Measurements from ENCODE around the gene ABCC5.

Gene ABCC5

GRCh38 chr3:183927059-183927458, 90.6 kb downstream of the ABCC5 start:
- no peak overlapping the region for H3K4me3 ChIP-seq (ENCODE audit: low read depth, low read length)

GRCh38 chr3:183924956-183925355, 92.7 kb downstream of the ABCC5 start:
- H3K4me3 ChIP-seq (ENCODE audit: low read depth, low read length), result no peak overlapping the region

GRCh38 chr3:183924543-183924942, 93.1 kb downstream of the ABCC5 start:
- H3K4me3 ChIP-seq (ENCODE audit: low read depth, low read length), result no peak overlapping the region

- H3K4me3 ChIP-seq (ENCODE audit: low read depth, low read length), result no peak overlapping the region
These were observed 95.3 kb downstream of the ABCC5 start for GRCh38 chr3:183922421-183922820.

GRCh38 chr3:183921096-183921495, 96.6 kb downstream of the ABCC5 start:
- no peak overlapping the region for H3K4me3 ChIP-seq (ENCODE audit: low read depth, low read length)

- no peak overlapping the region for H3K4me3 ChIP-seq (ENCODE audit: low read depth, low read length)
These were observed 97.3 kb downstream of the ABCC5 start for GRCh38 chr3:183920416-183920815.

- no peak overlapping the region for H3K4me3 ChIP-seq (ENCODE audit: low read depth, low read length)
These were observed 99.5 kb downstream of the ABCC5 start for GRCh38 chr3:183918178-183918577.

GRCh38 chr3:183917776-183918175, 99.9 kb downstream of the ABCC5 start:
- no peak overlapping the region for H3K4me3 ChIP-seq (ENCODE audit: low read depth, low read length)

- no peak overlapping the region for H3K4me3 ChIP-seq (ENCODE audit: low read depth, low read length)
These were observed 102.8 kb downstream of the ABCC5 start for GRCh38 chr3:183914856-183915255.

- no peak overlapping the region for H3K4me3 ChIP-seq (ENCODE audit: low read depth, low read length)
These were observed 104.1 kb downstream of the ABCC5 start for GRCh38 chr3:183913580-183913920.

- H3K4me3 ChIP-seq (ENCODE audit: low read depth, low read length), result no peak overlapping the region
These were observed 104.6 kb downstream of the ABCC5 start for GRCh38 chr3:183912895-183913579.

GRCh38 chr3:183911763-183912506, 105.7 kb downstream of the ABCC5 start:
- H3K4me3 ChIP-seq (ENCODE audit: low read depth, low read length), result no peak overlapping the region

GRCh38 chr3:183911087-183911486, 106.6 kb downstream of the ABCC5 start:
- H3K4me3 ChIP-seq (ENCODE audit: low read depth, low read length), result no peak overlapping the region

GRCh38 chr3:183909030-183909600, 108.6 kb downstream of the ABCC5 start:
- no peak overlapping the region for H3K4me3 ChIP-seq (ENCODE audit: low read depth, low read length)

GRCh38 chr3:183907911-183908331, 109.8 kb downstream of the ABCC5 start:
- H3K4me3 ChIP-seq (ENCODE audit: low read depth, low read length), result no peak overlapping the region

GRCh38 chr3:183907176-183907575, 110.5 kb downstream of the ABCC5 start:
- H3K4me3 ChIP-seq (ENCODE audit: low read depth, low read length), result no peak overlapping the region

GRCh38 chr3:183906234-183906921, 111.3 kb downstream of the ABCC5 start:
- H3K4me3 ChIP-seq (ENCODE audit: low read depth, low read length), result no peak overlapping the region

- H3K4me3 ChIP-seq (ENCODE audit: low read depth, low read length), result no peak overlapping the region
These were observed 112.6 kb downstream of the ABCC5 start for GRCh38 chr3:183904833-183905780.

GRCh38 chr3:183898028-183898431, 119.7 kb downstream of the ABCC5 start:
- no peak overlapping the region for H3K4me3 ChIP-seq (ENCODE audit: low read depth, low read length)

- H3K4me3 ChIP-seq (ENCODE audit: low read depth, low read length), result no peak overlapping the region
These were observed 120.1 kb downstream of the ABCC5 start for GRCh38 chr3:183897606-183898005.

- H3K4me3 ChIP-seq (ENCODE audit: low read depth, low read length), result no peak overlapping the region
These were observed 121.1 kb downstream of the ABCC5 start for GRCh38 chr3:183896610-183897009.
